Thyroid gland (tissue), 4 donors: ENCODE results near the gene PLEKHG4.

Experiments
- POLR2A ChIP-seq, 2 donors: fragments of 450-650 bp; IDR thresholded peaks; one replicate each; pipeline ENCODE4 v1.6.1; 2017; ENCODE audit warnings: antibody characterized with exemption in 2 of 2, mild to moderate bottlenecking in 2 of 2, moderate library complexity in 1 of 2
- TF ChIP-seq, protein P1 (sequence below), 6 experiments: fragments of 200-600 bp in 3 of 6; fragments of 450-650 bp in 3 of 6; sonication (generic) in 3 of 6; IDR thresholded peaks; one replicate each; pipeline ENCODE4 v1.5.1; 2016 to 2019; ENCODE audit warnings: antibody characterized with exemption in 6 of 6, mild to moderate bottlenecking in 2 of 6, inconsistent platforms in 1 of 6, moderate library complexity in 1 of 6

DNA sequence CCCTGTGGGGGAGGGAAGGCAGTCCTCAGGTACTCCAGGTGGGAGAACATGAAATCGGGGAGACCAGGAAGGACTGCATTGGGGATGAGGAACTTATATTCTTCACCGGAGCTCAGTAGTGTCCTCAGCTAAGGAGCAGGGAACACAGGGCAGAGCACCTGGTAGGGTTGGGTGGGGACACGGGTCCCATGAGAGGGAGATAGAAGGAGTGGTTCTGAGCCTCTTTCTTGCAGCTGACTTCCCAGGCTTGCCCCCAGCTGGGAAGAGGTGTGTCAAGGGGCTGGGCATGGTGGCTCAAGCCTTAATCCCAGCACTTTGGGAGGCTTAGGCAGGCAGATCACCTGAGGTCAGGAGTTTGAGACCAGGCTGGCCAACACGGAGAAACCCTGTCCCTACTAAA lies 34.1 kb upstream of the PLEKHG4 start:
- TF ChIP-seq, protein P1, sequence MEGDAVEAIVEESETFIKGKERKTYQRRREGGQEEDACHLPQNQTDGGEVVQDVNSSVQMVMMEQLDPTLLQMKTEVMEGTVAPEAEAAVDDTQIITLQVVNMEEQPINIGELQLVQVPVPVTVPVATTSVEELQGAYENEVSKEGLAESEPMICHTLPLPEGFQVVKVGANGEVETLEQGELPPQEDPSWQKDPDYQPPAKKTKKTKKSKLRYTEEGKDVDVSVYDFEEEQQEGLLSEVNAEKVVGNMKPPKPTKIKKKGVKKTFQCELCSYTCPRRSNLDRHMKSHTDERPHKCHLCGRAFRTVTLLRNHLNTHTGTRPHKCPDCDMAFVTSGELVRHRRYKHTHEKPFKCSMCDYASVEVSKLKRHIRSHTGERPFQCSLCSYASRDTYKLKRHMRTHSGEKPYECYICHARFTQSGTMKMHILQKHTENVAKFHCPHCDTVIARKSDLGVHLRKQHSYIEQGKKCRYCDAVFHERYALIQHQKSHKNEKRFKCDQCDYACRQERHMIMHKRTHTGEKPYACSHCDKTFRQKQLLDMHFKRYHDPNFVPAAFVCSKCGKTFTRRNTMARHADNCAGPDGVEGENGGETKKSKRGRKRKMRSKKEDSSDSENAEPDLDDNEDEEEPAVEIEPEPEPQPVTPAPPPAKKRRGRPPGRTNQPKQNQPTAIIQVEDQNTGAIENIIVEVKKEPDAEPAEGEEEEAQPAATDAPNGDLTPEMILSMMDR (IDR thresholded peaks at IDR 0.05): no peak
- TF ChIP-seq POLR2A (IDR thresholded peaks at IDR 0.05): no peak
